ENCODE results near the gene ZNF580.

The ZNF580 gene

GRCh38 chr19:55606471-55606787, 34.4 kb upstream of the ZNF580 start:
- DNase-seq: no peak

- no peak for DNase-seq
Measured at GRCh38 chr19:55606817-55607216, 34.0 kb upstream of the ZNF580 start.

- DNase-seq: no peak
Measured at GRCh38 chr19:55609326-55609725, 31.5 kb upstream of the ZNF580 start.

- DNase-seq: no peak
Measured at GRCh38 chr19:55611300-55611982, 29.4 kb upstream of the ZNF580 start.

GRCh38 chr19:55611983-55612645, 28.7 kb upstream of the ZNF580 start:
- no peak for DNase-seq

- DNase-seq: no peak
Measured at GRCh38 chr19:55613396-55613795, 27.4 kb upstream of the ZNF580 start.

GRCh38 chr19:55613930-55614710, 26.7 kb upstream of the ZNF580 start:
- DNase-seq: no peak

GRCh38 chr19:55614711-55615542, 25.9 kb upstream of the ZNF580 start:
- no peak for DNase-seq

GRCh38 chr19:55615543-55616394, 25.0 kb upstream of the ZNF580 start:
- DNase-seq: no peak

GRCh38 chr19:55616395-55616875, 24.4 kb upstream of the ZNF580 start:
- no peak for DNase-seq

- DNase-seq: no peak
Measured at GRCh38 chr19:55617426-55617825, 23.4 kb upstream of the ZNF580 start.

- no peak for DNase-seq
Measured at GRCh38 chr19:55618426-55618825, 22.4 kb upstream of the ZNF580 start.

GRCh38 chr19:55619286-55619685, 21.5 kb upstream of the ZNF580 start:
- DNase-seq: no peak

- DNase-seq: no peak
Measured at GRCh38 chr19:55620410-55621204, 20.2 kb upstream of the ZNF580 start.

- DNase-seq: no peak
Measured at GRCh38 chr19:55621205-55621672, 19.6 kb upstream of the ZNF580 start.

GRCh38 chr19:55621673-55622231, 19.1 kb upstream of the ZNF580 start:
- DNase-seq: no peak

GRCh38 chr19:55622242-55622969, 18.4 kb upstream of the ZNF580 start:
- DNase-seq: no peak

GRCh38 chr19:55623130-55623529, 17.7 kb upstream of the ZNF580 start:
- no peak for DNase-seq

- DNase-seq: no peak
Measured at GRCh38 chr19:55623561-55623960, 17.2 kb upstream of the ZNF580 start.
